ENCODE data around the gene DPY19L3.

Gene DPY19L3

DNA sequence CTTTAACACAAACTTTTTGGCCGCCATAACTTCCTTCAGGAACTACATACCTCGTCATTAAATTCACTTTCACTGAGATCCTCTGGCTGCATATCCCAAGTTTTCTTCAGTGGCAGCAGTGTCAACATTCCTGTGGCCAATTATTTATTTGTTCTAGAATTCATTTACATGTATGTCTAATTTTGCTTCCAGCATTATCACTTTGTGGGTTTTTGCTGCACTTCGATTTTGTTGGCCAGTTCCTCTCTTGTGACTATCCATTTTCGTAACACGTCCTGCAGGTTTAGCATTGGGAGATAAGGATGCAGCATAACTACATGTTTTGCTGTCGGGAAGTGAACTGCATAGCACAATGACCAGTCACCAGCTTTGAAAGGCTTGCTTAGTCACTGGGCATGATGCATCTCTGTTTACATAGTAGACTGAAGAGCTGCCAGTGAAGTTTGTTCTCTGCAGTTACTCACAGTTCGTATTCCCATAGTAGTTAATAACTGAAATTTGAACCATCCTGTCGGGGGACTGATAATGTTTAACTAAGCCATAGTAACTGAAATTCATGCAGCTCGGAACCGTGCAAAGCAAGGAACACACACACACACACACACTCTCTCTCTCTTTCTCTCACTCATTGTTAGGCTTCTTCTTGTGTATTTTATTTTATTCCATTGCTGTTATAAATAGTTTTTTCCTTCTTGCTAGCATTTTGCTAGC, 31.8 kb upstream of the DPY19L3 start:
- TF ChIP-seq TEAD4 (IDR thresholded peaks at IDR 0.05) = peak; percentile 51; the same call in 1 of the 2 replicates
- TF ChIP-seq RAD21 (IDR thresholded peaks at IDR 0.05; ENCODE audit: low read depth) = no peak

DNA sequence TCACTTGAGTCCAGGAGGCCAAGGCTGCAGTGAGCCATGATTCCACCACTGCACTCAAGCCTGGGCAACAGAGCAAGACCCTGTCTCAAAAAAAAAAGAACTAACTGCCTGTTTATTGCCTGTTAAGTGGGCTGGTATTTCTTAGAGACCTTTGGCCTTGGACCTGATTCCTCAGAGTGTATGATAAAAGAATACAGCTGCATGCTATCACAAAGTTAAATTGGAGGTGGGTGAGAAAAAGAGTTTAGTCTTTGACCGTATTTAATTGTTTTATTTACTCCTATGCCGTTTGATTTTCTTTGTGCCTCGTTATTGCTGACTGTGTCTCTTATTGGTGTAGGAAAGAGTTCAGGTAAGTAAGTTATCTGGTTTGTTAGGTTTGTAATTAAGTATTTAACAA, 25.3 kb upstream of the DPY19L3 start:
- no peak for TF ChIP-seq TCF12 (IDR thresholded peaks at IDR 0.05; ENCODE audit: low read depth)
- TF ChIP-seq CEBPB (IDR thresholded peaks at IDR 0.05) = no peak
- no peak for TF ChIP-seq YY1 (IDR thresholded peaks at IDR 0.05; ENCODE audit: low read depth)
- TF ChIP-seq NFIC (IDR thresholded peaks at IDR 0.05) = no peak
- TF ChIP-seq CREB1 (IDR thresholded peaks at IDR 0.05; ENCODE audit: low read depth) = no peak
- TF ChIP-seq ZBTB7A (IDR thresholded peaks at IDR 0.05; ENCODE audit: low read depth) = no peak
- TF ChIP-seq FOXM1 (IDR thresholded peaks at IDR 0.05; ENCODE audit: borderline replicate concordance, low read depth) = no peak
- TF ChIP-seq RAD21 (IDR thresholded peaks at IDR 0.05; ENCODE audit: low read depth) = no peak
- TF ChIP-seq EP300 (IDR thresholded peaks at IDR 0.05; ENCODE audit: borderline replicate concordance) = no peak
- TF ChIP-seq, protein P1, sequence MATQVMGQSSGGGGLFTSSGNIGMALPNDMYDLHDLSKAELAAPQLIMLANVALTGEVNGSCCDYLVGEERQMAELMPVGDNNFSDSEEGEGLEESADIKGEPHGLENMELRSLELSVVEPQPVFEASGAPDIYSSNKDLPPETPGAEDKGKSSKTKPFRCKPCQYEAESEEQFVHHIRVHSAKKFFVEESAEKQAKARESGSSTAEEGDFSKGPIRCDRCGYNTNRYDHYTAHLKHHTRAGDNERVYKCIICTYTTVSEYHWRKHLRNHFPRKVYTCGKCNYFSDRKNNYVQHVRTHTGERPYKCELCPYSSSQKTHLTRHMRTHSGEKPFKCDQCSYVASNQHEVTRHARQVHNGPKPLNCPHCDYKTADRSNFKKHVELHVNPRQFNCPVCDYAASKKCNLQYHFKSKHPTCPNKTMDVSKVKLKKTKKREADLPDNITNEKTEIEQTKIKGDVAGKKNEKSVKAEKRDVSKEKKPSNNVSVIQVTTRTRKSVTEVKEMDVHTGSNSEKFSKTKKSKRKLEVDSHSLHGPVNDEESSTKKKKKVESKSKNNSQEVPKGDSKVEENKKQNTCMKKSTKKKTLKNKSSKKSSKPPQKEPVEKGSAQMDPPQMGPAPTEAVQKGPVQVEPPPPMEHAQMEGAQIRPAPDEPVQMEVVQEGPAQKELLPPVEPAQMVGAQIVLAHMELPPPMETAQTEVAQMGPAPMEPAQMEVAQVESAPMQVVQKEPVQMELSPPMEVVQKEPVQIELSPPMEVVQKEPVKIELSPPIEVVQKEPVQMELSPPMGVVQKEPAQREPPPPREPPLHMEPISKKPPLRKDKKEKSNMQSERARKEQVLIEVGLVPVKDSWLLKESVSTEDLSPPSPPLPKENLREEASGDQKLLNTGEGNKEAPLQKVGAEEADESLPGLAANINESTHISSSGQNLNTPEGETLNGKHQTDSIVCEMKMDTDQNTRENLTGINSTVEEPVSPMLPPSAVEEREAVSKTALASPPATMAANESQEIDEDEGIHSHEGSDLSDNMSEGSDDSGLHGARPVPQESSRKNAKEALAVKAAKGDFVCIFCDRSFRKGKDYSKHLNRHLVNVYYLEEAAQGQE (IDR thresholded peaks at IDR 0.05; ENCODE audit: low read depth) = no peak
- TF ChIP-seq, protein P2, sequence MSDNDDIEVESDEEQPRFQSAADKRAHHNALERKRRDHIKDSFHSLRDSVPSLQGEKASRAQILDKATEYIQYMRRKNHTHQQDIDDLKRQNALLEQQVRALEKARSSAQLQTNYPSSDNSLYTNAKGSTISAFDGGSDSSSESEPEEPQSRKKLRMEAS (IDR thresholded peaks at IDR 0.05) = no peak
- TF ChIP-seq TAF1 (IDR thresholded peaks at IDR 0.05; ENCODE audit: low read depth) = no peak
- TF ChIP-seq, protein P3, sequence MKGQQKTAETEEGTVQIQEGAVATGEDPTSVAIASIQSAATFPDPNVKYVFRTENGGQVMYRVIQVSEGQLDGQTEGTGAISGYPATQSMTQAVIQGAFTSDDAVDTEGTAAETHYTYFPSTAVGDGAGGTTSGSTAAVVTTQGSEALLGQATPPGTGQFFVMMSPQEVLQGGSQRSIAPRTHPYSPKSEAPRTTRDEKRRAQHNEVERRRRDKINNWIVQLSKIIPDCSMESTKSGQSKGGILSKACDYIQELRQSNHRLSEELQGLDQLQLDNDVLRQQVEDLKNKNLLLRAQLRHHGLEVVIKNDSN (IDR thresholded peaks at IDR 0.05) = no peak
- no peak for TF ChIP-seq EGR1 (IDR thresholded peaks at IDR 0.05)
- no peak for TF ChIP-seq TEAD4 (IDR thresholded peaks at IDR 0.05)

DNA sequence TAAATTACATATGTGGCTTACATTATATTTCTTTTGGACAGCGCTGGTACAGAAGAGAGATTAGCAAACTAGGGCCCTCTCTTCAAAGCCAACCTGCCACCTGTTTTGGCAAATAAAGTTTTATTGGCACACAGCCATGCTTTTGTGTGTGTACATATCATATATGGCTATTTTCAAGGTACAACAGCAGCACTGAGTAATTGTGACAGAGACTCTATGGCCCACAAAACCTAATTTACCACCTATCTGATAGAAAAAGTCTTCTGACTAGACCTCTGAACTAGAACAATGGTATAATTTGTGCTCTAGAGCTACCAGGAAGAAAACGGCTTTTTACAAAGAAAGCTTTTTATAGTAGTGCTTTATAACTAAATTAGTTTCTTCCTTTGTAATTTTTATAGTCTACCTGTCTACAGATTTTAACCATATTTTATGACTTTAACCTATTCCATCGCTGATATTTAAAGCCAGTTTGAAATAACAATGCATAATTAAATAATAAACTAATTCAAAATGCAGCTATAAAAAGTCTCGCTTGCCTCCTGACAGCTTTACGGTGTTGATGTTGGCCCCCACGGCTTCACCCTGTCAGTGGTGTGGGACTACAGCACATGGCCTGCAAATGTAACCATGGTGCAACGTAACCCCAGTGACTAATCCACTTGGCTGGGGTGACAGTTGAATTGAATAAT, 17.7 kb upstream of the DPY19L3 start:
- no peak for TF ChIP-seq TEAD4 (IDR thresholded peaks at IDR 0.05)
- no peak for TF ChIP-seq CREB1 (IDR thresholded peaks at IDR 0.05; ENCODE audit: low read depth)
- TF ChIP-seq ZBTB7A (IDR thresholded peaks at IDR 0.05; ENCODE audit: low read depth) = no peak
- no peak for TF ChIP-seq NFIC (IDR thresholded peaks at IDR 0.05)
- no peak for TF ChIP-seq FOXM1 (IDR thresholded peaks at IDR 0.05; ENCODE audit: borderline replicate concordance, low read depth)
- TF ChIP-seq, protein P2 (IDR thresholded peaks at IDR 0.05) = no peak
- TF ChIP-seq EP300 (IDR thresholded peaks at IDR 0.05; ENCODE audit: borderline replicate concordance) = no peak
- TF ChIP-seq, protein P3 (IDR thresholded peaks at IDR 0.05) = no peak
- TF ChIP-seq EGR1 (IDR thresholded peaks at IDR 0.05) = no peak
- TF ChIP-seq TCF12 (IDR thresholded peaks at IDR 0.05; ENCODE audit: low read depth) = no peak
- no peak for TF ChIP-seq YY1 (IDR thresholded peaks at IDR 0.05; ENCODE audit: low read depth)
- TF ChIP-seq RAD21 (IDR thresholded peaks at IDR 0.05; ENCODE audit: low read depth) = no peak
- TF ChIP-seq TAF1 (IDR thresholded peaks at IDR 0.05; ENCODE audit: low read depth) = no peak
- TF ChIP-seq, protein P1 (IDR thresholded peaks at IDR 0.05; ENCODE audit: low read depth) = no peak
- no peak for TF ChIP-seq CEBPB (IDR thresholded peaks at IDR 0.05)

DNA sequence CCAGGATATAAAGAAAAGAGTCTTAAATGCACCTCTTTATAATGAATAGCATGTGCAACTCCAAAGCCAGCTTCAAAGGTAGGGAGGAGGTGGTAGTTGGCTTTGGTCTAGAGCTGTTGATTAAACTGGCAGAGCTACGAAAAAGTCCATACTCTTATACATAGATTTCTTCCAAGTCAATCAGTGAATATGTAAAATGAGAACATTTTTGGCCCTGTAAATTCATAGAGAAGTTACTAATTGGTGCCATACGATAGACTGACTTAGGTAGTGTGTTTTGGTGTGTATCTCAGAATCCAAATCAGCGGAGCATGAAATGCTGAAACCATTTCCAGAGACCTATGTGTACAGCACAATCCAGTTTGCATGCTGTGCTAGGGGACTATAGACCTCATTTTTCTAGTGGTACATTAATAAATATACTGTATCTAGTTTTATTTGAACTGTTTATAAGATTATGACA, 17.1 kb upstream of the DPY19L3 start:
- no peak for TF ChIP-seq FOXM1 (IDR thresholded peaks at IDR 0.05; ENCODE audit: borderline replicate concordance, low read depth)
- no peak for TF ChIP-seq YY1 (IDR thresholded peaks at IDR 0.05; ENCODE audit: low read depth)
- no peak for TF ChIP-seq ZBTB7A (IDR thresholded peaks at IDR 0.05; ENCODE audit: low read depth)
- TF ChIP-seq, protein P2 (IDR thresholded peaks at IDR 0.05) = no peak
- no peak for TF ChIP-seq TEAD4 (IDR thresholded peaks at IDR 0.05)
- TF ChIP-seq, protein P1 (IDR thresholded peaks at IDR 0.05; ENCODE audit: low read depth) = no peak
- TF ChIP-seq, protein P3 (IDR thresholded peaks at IDR 0.05) = no peak
- no peak for TF ChIP-seq RAD21 (IDR thresholded peaks at IDR 0.05; ENCODE audit: low read depth)
- no peak for TF ChIP-seq NFIC (IDR thresholded peaks at IDR 0.05)
- TF ChIP-seq CREB1 (IDR thresholded peaks at IDR 0.05; ENCODE audit: low read depth) = no peak
- no peak for TF ChIP-seq EGR1 (IDR thresholded peaks at IDR 0.05)
- no peak for TF ChIP-seq CEBPB (IDR thresholded peaks at IDR 0.05)
- no peak for TF ChIP-seq TCF12 (IDR thresholded peaks at IDR 0.05; ENCODE audit: low read depth)
- TF ChIP-seq TAF1 (IDR thresholded peaks at IDR 0.05; ENCODE audit: low read depth) = no peak
- no peak for TF ChIP-seq EP300 (IDR thresholded peaks at IDR 0.05; ENCODE audit: borderline replicate concordance)
